Stimulated activated CD4-positive, alpha-beta T cell treated with anti-CD3 and anti-CD28 coated beads, Interleukin-12 subunit alpha, Interleukin-12 subunit beta, amount 100 ng/mL, for 48 hours (primary cell): ENCODE data around the gene RNF212B.

Experiments used
- DNase-seq, 3 donors: peaks; one replicate each; pipeline ENCODE4 v3.0.0-alpha.2; 2020; ENCODE audit warnings: low read depth in 2 of 3, low spot score in 1 of 3

Gene RNF212B

DNA sequence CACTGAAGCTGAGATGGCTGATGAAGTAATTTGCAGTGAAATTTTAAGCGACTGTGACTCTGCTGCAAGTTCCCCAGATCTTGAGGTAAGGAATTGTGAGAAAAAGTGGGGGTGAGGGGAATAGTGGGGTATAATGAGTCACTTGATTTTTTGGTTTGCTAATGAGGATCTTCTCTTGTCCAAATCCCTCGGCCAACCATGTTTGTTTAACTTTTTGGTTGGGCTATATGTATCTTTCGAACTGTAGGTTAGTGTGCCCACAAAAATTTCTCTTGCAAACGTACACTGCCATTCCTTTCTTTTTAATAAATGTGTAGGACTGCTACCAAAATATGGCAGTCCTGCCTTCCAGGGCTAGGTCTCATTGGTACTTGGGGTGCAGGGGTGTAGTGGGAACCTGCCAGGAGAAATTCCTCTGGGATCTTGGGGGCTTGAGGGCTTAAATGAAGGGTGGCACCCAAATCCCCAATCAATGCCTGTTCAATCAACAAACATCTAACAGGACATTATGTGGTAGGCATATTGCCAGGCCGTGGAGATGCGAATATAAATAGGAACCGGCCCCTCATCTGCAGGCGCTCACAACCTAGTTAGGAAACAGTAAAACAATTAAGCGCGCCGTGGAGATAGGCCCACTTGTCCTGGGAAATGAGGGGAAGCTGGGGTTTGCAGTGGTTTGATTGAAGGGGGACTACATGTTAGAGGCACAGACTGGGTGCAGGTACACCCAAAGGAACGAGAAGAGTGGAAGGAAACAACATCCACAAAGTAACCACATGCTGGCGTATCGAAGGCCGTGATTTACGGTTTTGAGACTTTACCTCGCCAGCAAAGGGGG is 82.2 kb downstream of the RNF212B start:
- no peak for DNase-seq

DNA sequence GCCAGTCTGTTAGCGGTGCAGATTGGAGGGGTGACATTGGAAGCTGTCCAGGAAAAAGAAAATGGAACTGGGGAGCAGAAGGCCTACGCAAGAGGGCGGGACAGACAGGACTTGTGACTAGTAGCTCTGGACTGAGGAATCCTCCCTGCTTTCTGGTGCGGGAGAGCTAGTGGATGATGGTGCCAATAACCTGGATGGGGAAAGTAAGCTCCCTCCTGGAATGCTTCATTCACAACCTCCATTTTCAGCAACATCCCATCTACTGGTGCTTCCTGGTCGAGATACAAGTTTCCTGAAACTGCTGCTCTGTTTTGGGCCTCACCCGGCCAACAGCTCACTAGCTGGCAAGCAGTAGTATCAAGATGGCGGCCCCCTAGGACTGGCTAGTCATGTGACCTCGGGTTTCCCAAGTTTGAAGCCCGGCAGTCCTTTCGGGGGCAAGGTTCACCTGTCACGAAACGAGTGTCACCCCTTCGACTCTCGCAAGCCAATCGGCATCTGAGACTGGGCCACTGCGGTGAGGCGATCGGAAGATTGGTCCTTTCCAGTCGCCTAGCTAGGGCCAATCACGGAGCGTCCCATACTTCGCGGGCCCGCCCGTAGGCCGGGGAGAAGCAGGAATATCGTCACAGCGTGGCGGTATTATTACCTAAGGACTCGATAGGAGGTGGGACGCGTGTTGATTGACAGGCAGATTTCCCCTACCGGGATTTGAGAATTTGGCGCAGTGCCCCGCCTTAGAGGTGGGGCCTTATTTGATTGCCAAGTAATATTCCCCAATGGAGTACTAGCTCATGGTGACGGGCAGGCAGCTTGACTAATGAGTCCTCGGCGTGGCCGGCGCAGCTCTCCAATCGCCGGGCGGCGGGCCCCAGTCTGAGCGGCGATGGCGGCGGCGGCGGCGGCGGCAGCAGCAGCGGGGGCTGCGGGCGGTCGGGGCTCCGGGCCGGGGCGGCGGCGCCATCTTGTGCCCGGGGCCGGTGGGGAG is 83.1 kb downstream of the RNF212B start, which contains the start of gene PABPN1:
TSS of gene PABPN1 (plus strand) at position 874 of the 988 bp plus-strand sequence. CDS start at position 887, 13 bp downstream.
- peak; percentile 92 to 98 (median 93) for DNase-seq

DNA sequence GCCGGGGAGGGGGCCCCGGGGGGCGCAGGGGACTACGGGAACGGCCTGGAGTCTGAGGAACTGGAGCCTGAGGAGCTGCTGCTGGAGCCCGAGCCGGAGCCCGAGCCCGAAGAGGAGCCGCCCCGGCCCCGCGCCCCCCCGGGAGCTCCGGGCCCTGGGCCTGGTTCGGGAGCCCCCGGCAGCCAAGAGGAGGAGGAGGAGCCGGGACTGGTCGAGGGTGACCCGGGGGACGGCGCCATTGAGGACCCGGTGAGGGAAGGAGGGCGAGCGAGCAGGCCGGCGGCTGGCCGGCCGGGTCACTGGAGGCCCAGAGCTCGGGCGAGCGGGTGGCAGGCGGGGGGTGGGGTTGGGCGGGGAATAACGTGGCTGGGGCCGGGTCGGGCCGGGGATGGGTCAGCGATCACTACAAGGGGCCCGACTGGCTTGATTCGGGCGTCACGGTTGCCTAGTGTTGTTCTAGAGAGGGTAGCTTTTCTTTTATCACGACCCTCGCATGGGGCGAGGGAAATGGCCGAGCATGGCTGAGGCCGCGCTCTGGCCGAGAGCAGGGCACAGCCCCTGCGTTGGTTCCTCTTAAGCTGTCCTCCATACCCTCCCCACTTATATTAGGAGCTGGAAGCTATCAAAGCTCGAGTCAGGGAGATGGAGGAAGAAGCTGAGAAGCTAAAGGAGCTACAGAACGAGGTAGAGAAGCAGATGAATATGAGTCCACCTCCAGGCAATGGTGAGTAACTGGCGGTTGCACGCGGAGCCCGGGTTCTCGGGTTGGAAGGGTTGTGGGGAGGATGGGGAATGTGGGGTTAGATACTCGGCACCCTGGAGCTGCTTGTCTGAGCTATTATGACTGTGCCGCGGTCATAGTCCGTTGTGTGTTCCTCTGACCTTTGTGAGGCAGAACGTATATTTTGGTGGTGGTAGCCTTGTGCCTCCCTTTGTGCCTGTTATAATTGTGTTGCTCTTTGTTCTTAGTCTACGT is 84.1 kb downstream of the RNF212B start:
- DNase-seq: peak; percentile 50 to 67 (median 56)
